ENCODE data around the gene KRT83.

DNA sequence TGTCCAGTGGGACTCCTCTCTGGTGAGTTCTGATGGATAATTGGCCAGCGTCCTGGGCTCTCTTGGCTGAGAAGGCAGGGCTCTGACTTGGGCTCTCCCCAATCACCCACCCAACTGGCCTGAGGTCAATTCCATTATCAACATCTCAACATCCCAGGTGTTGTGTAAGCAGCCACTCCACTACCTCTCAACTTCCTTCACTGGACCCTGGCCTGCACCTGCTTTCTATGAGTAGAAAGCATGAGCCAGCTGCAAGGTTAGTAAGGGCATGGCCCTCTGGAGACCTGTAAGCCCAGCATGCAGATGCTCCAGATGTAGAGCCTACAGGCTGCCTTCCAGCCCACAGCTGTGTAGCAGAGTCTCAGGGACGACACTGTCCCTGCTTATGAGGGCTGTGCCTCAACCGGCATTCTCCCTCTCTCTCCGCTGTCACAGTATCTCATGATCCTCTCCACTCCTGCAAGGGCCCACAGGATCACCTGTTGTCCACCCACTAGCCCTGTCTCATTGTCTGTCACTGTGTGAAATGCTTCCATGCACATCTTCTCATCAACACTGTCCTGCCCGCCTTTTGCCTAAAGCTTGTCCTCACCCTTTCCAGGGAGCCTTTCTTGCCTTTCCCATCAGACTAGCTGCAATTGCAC, 24.5 kb downstream of the KRT83 start:
- TF ChIP-seq, protein P1, sequence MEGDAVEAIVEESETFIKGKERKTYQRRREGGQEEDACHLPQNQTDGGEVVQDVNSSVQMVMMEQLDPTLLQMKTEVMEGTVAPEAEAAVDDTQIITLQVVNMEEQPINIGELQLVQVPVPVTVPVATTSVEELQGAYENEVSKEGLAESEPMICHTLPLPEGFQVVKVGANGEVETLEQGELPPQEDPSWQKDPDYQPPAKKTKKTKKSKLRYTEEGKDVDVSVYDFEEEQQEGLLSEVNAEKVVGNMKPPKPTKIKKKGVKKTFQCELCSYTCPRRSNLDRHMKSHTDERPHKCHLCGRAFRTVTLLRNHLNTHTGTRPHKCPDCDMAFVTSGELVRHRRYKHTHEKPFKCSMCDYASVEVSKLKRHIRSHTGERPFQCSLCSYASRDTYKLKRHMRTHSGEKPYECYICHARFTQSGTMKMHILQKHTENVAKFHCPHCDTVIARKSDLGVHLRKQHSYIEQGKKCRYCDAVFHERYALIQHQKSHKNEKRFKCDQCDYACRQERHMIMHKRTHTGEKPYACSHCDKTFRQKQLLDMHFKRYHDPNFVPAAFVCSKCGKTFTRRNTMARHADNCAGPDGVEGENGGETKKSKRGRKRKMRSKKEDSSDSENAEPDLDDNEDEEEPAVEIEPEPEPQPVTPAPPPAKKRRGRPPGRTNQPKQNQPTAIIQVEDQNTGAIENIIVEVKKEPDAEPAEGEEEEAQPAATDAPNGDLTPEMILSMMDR (IDR thresholded peaks at IDR 0.05) = no peak
- TF ChIP-seq EP300 (IDR thresholded peaks at IDR 0.05) (no peak), POLR2A (IDR thresholded peaks at IDR 0.05) (no peak), POLR2AphosphoS5 (IDR thresholded peaks at IDR 0.05) (no peak)
